SK-N-SH treated with all-trans-retinoic acid at 6 μM for 48 hours (cell line): ENCODE results near the gene KCNK3.

Experiments used
- ATAC-seq: fragments of 200-7000 bp; cut with Tn5 transposase; 3 replicates; pipeline ENCODE4 v1.9.1; 2020; ENCODE audit warnings: mild to moderate bottlenecking, moderate library complexity
- ARNTL ChIP-seq: fragments of 450-650 bp; formaldehyde crosslinking; IDR thresholded peaks from 2 replicates; pipeline ENCODE4 v1.5.0; 2020; ENCODE audit warnings: low read depth, mild to moderate bottlenecking, moderate library complexity, borderline replicate concordance
- BACH2 ChIP-seq: fragments of 250-450 bp; sonication (Bioruptor Pico); IDR thresholded peaks from 2 replicates; pipeline ENCODE4 v1.9.0; 2021; ENCODE audit warnings: mild to moderate bottlenecking, borderline replicate concordance
- CSDC2 ChIP-seq: fragments of 250-450 bp; sonication (Bioruptor Pico); IDR thresholded peaks from 2 replicates; pipeline ENCODE4 v1.5.0; 2020; ENCODE audit warnings: mild to moderate bottlenecking, moderate library complexity
- ESRRG ChIP-seq: fragments of 250-450 bp; sonication (Bioruptor Pico); IDR thresholded peaks from 2 replicates; pipeline ENCODE4 v1.6.1; 2021; ENCODE audit warnings: mild to moderate bottlenecking
- GLIS3 ChIP-seq: fragments of 250-450 bp; sonication (Bioruptor Pico); IDR thresholded peaks from 2 replicates; pipeline ENCODE4 v1.5.0; 2020; ENCODE audit warnings: mild to moderate bottlenecking, moderate library complexity
- ISL1 ChIP-seq: fragments of 250-450 bp; sonication (Bioruptor Pico); IDR thresholded peaks from 2 replicates; pipeline ENCODE4 v2.1.2; 2022; ENCODE audit warnings: mild to moderate bottlenecking, moderate library complexity
- OSR1 ChIP-seq: fragments of 250-450 bp; sonication (Bioruptor Pico); IDR thresholded peaks from 2 replicates; pipeline ENCODE4 v1.8.0; 2022; ENCODE audit warnings: moderate library complexity, mild to moderate bottlenecking, inconsistent platforms
- PPARA ChIP-seq: fragments of 250-450 bp; sonication (Bioruptor Pico); IDR thresholded peaks from 2 replicates; pipeline ENCODE4 v1.5.0; 2020; ENCODE audit warnings: mild to moderate bottlenecking, borderline replicate concordance
- RARB ChIP-seq: fragments of 250-450 bp; sonication (Bioruptor Pico); IDR thresholded peaks from 2 replicates; pipeline ENCODE4 v1.8.0; 2021; ENCODE audit warnings: mild to moderate bottlenecking, moderate library complexity
- SNAI2 ChIP-seq: fragments of 250-450 bp; sonication (Bioruptor Pico); IDR thresholded peaks from 2 replicates; pipeline ENCODE4 v1.5.0; 2020; ENCODE audit warnings: mild to moderate bottlenecking, moderate library complexity
- TCF4 ChIP-seq: fragments of 250-450 bp; sonication (Bioruptor Pico); IDR thresholded peaks from 2 replicates; pipeline ENCODE4 v1.8.0; 2021; ENCODE audit warnings: mild to moderate bottlenecking, moderate library complexity, borderline replicate concordance
- TOX ChIP-seq: fragments of 250-450 bp; sonication (Bioruptor Pico); IDR thresholded peaks from 2 replicates; pipeline ENCODE4 v1.8.0; 2021; ENCODE audit warnings: mild to moderate bottlenecking, moderate library complexity, borderline replicate concordance
- ZC3H10 ChIP-seq: fragments of 250-450 bp; sonication (Bioruptor Pico); IDR thresholded peaks from 2 replicates; pipeline ENCODE4 v1.5.1; 2021; ENCODE audit warnings: mild to moderate bottlenecking, moderate library complexity
- ZFP3 ChIP-seq: fragments of 250-450 bp; sonication (Bioruptor Pico); IDR thresholded peaks from 2 replicates; pipeline ENCODE4 v1.5.0; 2020; ENCODE audit warnings: mild to moderate bottlenecking, moderate library complexity
- ZNF565 ChIP-seq: fragments of 450-650 bp; formaldehyde crosslinking; conservative IDR thresholded peaks from 2 replicates; pipeline ENCODE4 v1.5.0; 2020; ENCODE audit warnings: low read depth, mild to moderate bottlenecking, moderate library complexity
- ZNF70 ChIP-seq: fragments of 450-650 bp; formaldehyde crosslinking; IDR thresholded peaks from 2 replicates; pipeline ENCODE4 v1.5.0; 2020; ENCODE audit warnings: mild to moderate bottlenecking, moderate library complexity
- ZNF8 ChIP-seq: fragments of 450-650 bp; formaldehyde crosslinking; IDR thresholded peaks from 2 replicates; pipeline ENCODE4 v1.5.0; 2020; ENCODE audit warnings: mild to moderate bottlenecking, moderate library complexity
- TF ChIP-seq, protein P1 (sequence below): fragments of 250-450 bp; sonication (Bioruptor Pico); IDR thresholded peaks from 2 replicates; pipeline ENCODE4 v1.8.0; 2021; ENCODE audit warnings: low read depth, mild to moderate bottlenecking, moderate library complexity, borderline replicate concordance
- TF ChIP-seq, protein P2 (sequence below): fragments of 250-450 bp; sonication (Bioruptor Pico); IDR thresholded peaks from 2 replicates; pipeline ENCODE4 v1.5.1; 2020; ENCODE audit warnings: low read depth, mild to moderate bottlenecking, moderate library complexity
- TF ChIP-seq, protein P3 (sequence below): fragments of 250-450 bp; sonication (Bioruptor Pico); IDR thresholded peaks from 2 replicates; pipeline ENCODE4 v1.5.0; 2020; ENCODE audit warnings: mild to moderate bottlenecking, moderate library complexity
- TF ChIP-seq, protein P4 (sequence below): fragments of 250-450 bp; sonication (Bioruptor Pico); IDR thresholded peaks from 2 replicates; pipeline ENCODE4 v1.5.1; 2021; ENCODE audit warnings: mild to moderate bottlenecking, moderate library complexity

The KCNK3 gene

DNA sequence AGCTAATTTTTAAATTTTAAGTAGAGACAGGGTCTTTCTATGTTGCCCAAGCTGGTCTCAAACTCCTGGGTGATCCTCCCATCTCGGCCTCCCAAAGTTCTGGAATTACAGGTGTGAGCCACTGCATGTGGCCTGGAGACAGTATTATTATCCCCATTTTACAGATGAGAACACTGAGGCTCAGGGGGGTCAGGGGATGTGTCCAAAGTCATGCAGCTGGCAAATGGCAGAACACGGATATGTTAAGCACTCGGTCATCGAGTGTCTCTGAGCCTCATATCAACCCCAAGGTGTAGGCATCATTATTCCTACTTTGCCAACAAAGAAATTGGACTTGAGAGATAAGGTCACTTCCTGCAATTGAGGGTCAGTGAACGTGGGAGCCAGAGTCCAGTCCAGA lies 12.6 kb downstream of the KCNK3 start:
- TF ChIP-seq BACH2 (CRISPR knock-in tag) (no peak), PPARA (CRISPR knock-in tag) (no peak), ZFP3 (CRISPR knock-in tag) (no peak), GLIS3 (no peak), TOX (no peak), CSDC2 (CRISPR knock-in tag) (no peak), SNAI2 (no peak), ZNF565 (CRISPR knock-in tag) (no peak), ZNF70 (CRISPR knock-in tag) (no peak), ISL1 (CRISPR knock-in tag) (no peak)
- TF ChIP-seq, protein P1, sequence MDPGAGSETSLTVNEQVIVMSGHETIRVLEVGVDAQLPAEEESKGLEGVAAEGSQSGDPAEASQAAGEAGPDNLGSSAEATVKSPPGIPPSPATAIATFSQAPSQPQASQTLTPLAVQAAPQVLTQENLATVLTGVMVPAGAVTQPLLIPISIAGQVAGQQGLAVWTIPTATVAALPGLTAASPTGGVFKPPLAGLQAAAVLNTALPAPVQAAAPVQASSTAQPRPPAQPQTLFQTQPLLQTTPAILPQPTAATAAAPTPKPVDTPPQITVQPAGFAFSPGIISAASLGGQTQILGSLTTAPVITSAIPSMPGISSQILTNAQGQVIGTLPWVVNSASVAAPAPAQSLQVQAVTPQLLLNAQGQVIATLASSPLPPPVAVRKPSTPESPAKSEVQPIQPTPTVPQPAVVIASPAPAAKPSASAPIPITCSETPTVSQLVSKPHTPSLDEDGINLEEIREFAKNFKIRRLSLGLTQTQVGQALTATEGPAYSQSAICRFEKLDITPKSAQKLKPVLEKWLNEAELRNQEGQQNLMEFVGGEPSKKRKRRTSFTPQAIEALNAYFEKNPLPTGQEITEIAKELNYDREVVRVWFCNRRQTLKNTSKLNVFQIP (CRISPR knock-in tag), result no peak
- TF ChIP-seq, protein P2, sequence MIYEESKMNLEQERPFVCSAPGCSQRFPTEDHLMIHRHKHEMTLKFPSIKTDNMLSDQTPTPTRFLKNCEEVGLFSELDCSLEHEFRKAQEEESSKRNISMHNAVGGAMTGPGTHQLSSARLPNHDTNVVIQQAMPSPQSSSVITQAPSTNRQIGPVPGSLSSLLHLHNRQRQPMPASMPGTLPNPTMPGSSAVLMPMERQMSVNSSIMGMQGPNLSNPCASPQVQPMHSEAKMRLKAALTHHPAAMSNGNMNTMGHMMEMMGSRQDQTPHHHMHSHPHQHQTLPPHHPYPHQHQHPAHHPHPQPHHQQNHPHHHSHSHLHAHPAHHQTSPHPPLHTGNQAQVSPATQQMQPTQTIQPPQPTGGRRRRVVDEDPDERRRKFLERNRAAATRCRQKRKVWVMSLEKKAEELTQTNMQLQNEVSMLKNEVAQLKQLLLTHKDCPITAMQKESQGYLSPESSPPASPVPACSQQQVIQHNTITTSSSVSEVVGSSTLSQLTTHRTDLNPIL (CRISPR knock-in tag), result no peak
- TF ChIP-seq, protein P3, sequence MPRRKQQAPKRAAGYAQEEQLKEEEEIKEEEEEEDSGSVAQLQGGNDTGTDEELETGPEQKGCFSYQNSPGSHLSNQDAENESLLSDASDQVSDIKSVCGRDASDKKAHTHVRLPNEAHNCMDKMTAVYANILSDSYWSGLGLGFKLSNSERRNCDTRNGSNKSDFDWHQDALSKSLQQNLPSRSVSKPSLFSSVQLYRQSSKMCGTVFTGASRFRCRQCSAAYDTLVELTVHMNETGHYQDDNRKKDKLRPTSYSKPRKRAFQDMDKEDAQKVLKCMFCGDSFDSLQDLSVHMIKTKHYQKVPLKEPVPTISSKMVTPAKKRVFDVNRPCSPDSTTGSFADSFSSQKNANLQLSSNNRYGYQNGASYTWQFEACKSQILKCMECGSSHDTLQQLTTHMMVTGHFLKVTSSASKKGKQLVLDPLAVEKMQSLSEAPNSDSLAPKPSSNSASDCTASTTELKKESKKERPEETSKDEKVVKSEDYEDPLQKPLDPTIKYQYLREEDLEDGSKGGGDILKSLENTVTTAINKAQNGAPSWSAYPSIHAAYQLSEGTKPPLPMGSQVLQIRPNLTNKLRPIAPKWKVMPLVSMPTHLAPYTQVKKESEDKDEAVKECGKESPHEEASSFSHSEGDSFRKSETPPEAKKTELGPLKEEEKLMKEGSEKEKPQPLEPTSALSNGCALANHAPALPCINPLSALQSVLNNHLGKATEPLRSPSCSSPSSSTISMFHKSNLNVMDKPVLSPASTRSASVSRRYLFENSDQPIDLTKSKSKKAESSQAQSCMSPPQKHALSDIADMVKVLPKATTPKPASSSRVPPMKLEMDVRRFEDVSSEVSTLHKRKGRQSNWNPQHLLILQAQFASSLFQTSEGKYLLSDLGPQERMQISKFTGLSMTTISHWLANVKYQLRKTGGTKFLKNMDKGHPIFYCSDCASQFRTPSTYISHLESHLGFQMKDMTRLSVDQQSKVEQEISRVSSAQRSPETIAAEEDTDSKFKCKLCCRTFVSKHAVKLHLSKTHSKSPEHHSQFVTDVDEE (CRISPR knock-in tag), result no peak
- no peak for ATAC-seq

DNA sequence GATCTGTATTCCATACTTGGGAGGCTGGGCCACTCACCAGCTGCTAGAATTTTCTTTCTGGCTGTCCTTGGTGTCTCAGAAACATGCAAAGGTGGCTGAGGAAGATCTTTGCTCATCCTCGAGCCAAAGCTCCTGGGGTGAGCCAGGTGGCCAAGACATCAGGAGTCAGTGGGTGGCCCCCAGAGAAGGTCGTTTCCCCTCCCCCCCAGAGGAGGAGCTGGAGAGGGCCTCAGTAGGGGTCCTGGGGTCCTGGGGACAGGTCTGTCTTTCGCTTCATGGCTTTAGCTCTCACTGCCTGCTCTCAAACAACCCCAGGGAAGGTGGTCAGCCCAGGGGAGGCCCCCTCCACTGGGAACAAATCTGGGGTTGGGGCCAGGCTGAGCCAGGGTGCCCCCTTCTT lies 13.6 kb downstream of the KCNK3 start:
- ATAC-seq, result no peak
- TF ChIP-seq TCF4 (no peak), ARNTL (no peak), RARB (CRISPR knock-in tag) (no peak), ZNF70 (CRISPR knock-in tag) (no peak), ZNF8 (CRISPR knock-in tag) (no peak), GLIS3 (no peak), SNAI2 (no peak), ZC3H10 (CRISPR knock-in tag) (no peak), ESRRG (CRISPR knock-in tag) (no peak), OSR1 (CRISPR knock-in tag) (no peak), CSDC2 (CRISPR knock-in tag) (no peak), ZFP3 (CRISPR knock-in tag) (no peak)
- TF ChIP-seq, protein P3 (CRISPR knock-in tag), result no peak
- TF ChIP-seq, protein P1 (CRISPR knock-in tag), result no peak
- TF ChIP-seq, protein P2 (CRISPR knock-in tag), result no peak
- TF ChIP-seq, protein P4, sequence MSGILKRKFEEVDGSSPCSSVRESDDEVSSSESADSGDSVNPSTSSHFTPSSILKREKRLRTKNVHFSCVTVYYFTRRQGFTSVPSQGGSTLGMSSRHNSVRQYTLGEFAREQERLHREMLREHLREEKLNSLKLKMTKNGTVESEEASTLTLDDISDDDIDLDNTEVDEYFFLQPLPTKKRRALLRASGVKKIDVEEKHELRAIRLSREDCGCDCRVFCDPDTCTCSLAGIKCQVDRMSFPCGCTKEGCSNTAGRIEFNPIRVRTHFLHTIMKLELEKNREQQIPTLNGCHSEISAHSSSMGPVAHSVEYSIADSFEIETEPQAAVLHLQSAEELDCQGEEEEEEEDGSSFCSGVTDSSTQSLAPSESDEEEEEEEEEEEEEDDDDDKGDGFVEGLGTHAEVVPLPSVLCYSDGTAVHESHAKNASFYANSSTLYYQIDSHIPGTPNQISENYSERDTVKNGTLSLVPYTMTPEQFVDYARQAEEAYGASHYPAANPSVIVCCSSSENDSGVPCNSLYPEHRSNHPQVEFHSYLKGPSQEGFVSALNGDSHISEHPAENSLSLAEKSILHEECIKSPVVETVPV (CRISPR knock-in tag), result no peak
